GM04503 (cell line): ENCODE measurements around the gene LRIG1.

Experiments used
- DNase-seq: peaks from one replicate; pipeline ENCODE4 v3.0.0-alpha.2; 2012; ENCODE audit warnings: low read depth

LRIG1 gene

DNA sequence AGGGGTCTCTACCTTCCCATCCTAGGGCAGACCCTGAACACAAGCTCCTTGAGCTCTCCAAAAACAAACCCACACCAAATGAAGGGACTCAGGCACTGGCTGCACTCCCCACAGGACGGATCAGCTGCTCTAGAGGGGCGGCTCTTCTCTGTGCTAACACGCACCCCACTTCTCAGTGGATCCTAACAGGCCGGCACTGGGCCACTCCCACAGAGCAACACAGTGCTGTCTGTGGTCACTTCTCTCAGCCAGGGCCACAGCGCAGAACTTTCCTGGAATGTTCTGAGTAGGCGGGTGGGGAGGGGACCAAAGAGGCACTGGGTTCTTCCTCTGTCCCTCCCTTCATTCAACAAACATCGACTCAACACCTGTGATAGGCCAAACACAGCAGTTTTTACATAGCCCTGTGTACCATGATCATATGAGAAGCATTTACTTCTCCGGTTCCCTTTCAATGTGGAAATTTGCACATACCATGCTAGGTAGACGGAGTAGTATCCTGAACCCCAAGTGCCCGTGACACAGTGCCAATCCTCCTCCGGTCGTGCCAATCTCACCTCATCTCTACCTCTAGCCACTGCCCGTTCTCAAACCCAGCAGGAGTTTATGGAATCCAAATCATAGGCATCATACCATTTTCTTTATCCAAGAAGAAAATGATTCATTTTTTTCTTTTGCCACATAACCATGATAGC lies 98.1 kb downstream of the LRIG1 start:
- no peak for DNase-seq

DNA sequence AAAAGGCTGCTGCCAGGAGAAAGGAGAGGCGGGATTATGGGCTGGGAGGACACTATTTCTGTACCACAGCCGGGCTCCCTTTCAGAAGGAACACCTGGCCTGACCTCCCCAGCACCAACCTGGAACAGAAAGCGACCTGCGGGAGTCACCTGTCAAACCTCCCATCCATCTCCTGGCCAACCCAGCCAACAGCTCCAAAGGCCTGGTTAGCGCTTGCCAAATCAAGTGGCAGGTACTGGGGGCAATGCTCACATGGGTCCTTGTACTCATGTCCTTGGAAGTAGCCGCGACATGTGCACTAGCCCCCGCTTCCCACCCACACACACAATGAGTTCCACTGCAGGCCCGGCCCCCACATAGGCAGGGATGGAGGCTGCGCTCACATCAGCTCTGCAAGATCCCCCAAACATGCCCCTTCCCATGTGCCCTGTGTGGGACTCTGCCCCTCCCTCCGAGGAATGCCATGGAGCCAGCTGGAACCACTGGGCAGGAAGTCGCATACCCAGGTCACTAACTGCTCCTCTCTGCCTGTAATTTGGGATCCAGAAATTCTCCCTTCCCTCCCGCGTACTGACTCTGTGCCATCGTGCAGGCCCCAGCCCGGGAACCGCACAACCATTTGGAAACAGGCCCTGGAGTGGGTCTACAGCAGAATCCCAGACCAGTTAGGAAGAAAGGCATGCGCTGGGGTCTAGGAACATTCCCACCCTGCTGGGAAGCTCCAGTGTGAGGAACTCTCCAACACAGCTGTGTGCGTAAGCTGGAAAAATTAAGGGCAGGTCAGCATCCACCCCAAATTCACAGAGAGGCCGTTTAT lies 98.9 kb downstream of the LRIG1 start:
- DNase-seq: no peak

DNA sequence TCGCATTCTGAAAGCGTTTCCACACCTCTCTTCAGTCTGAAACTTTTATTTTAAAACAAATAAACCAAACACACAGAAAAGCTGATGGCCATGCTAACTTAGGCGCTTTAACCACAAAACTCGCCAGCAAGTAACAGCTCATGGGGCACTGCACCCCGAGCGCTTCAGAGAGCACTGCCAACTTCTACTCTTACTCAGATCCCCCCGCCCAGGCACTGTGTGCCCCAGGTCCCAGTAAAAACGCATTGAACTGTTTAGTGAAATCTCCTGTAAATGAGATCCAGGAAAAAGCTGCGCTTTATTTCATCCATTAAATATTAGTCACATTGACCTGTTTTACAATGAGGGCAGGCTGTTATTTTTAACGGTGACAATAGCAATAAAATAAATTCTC lies 99.7 kb downstream of the LRIG1 start:
- no peak for DNase-seq

DNA sequence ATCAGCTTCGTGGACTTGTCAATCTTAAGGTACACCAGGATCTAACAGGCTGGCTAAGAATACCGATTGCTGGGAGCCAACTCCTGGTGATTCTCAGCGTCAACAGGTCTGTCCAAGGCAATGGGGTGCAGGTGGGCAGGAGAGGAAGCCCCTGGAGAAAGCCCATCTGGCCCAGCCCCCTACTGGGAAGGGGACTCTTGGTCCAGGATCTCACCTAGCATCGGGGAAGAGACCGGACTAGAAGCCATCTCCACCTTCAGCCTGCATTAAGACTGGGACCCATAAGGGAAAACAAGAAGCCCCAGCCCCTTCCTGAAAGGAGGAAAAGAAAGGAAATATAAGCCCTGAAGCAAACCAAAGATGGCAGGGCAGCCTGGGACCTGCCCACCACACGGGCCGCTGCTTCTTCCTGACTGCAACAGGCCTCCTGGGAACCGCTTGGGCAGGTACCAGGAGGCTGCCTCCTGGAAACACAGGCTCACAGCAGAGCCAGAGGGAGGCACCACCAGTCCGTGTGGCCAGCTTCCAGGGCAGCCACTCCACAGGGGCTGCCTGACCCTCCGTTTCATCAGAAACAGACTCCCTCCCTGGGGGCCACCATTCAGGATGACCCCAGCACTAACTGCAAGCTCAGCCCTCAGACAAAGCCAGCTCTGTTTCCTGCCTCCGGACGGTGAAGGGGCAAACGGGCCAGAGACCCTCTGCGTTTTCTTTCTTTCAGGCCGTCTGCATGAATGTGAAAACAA lies 100.2 kb downstream of the LRIG1 start:
- DNase-seq: no peak

DNA sequence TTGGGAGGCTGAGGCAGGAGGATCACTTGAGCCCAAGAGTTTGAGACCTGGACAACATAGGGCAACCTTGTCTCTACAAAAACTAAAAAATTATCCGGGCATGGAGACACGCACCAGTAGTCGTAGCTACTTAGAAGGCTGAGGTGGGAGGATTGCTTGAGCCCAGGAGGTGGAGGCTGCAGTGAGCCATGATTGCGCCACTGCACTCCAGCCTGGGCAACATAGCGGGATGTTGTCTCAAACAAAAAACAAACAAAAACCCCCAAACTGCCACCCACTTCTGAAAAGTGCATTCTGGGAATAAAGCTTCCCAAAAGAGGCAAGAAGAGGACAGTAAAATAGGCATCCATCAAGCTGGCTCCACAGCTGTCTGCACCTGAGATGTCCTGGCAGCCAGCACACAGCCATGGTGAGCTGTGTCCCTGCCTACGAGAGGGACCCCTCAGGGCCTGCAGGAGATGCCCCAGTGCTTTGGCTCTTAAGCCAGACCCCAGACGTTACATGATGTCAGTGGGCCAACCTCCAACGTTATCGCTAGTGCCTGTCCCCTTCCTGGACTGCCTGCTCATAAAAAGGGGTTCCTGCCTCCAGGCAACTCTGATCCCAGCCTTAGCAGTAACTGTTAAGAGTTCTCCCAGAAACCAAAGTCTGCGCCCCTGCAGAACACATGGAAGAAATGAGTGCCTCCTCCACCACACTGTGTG lies 101.1 kb downstream of the LRIG1 start:
- DNase-seq: no peak

DNA sequence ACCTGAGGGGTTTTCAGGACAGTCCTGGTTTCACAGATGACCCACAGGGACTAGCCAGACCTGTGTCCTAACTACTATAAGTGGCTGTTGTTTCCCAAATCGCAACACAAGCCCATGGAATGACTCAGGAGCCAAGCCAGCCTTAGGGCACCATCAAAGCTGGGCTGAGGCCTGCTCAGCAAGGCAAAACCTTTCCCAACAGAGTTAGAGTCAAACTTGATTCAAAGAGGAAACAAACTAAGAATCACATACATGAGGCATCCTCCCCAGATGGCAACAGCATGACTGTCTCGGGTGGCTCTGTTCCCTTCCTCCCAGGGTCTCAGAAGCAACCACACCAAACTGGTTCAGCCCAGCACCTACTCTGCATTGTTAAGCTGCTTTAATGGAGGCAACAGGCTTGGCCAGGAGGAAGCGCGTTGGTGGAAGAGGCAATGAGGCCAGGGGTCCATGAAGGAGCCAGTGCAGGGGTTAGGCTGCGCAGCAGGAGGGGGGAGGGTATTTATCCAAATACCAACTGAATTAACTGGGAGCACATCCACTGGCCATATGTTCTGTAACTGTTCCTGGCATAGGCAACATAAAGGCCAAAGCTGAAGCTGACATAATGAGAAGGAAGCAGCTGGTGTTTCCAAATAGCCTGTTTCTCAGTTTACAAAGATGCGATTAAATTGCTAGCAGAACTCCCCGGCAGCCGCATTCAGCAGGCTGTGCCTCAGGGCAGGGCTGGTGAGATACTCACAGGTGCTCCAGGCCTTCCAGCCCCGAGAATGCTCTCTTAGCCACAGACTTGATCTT lies 102.4 kb downstream of the LRIG1 start:
- DNase-seq: no peak

DNA sequence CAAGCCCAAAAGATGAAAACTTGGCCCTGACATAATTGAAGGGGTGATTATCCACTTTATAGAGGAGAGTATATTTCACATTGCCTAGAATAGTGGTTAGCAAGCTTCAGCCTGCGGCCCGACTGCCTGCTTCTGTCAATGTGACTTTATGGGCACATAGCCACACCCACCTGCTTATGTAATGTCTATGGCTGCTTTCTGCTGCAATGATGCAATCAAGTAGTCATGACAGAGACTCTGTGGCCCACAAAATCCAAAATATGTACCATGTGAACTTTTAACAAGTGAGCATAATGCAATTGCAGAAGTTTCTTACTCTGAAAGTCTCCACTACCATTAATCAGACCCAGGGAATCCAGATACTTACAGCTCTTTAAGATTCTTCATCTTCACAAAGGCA lies 103.1 kb downstream of the LRIG1 start:
- DNase-seq: no peak

DNA sequence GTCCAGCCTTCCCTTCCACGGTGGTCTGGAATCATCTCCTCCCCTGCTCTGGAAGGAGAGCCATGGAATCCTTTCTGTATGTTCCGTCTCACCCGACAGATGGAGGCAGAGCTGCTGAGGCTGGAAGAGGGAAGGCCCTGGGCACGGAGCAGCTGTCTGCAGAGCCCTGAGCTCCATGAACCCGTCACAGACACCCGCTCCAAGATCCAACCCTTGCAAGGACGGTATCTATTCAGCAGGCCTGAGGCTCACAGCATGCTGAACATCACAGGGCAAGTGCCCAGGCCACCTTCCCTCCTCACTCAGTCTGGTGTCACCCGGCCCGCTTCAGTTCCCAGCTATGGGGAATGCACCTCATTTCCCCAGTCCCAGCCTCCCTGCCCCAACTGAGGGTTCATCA lies 103.9 kb downstream of the LRIG1 start:
- no peak for DNase-seq

DNA sequence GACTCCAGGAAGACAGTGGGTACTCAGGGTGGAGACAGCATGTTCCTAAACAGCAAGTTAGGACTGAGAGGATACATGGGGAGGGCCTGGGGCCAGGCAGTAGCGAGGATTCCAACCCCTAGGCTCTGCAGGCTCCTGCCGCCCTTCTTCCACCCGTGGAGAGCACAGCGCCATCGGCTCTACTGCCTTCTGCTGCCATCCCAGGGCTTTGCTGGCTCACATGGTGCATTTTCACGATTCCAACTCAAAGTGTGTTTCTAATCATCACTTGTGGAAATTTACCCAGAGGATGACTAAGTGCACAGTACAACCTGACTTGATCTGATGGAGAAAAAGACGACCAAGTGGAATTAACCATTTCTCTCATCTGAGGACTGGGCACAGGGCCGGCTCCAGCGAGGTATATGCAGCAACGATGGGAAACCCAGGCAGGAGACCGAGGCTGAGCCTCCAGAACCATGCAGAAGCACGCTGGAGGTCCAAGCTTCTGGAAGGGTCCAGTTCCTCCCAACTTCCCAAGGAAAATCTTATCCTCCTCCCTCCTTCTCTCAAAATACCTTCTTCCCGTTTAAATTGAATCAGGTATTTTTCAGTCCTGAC lies 104.6 kb downstream of the LRIG1 start:
- no peak for DNase-seq

DNA sequence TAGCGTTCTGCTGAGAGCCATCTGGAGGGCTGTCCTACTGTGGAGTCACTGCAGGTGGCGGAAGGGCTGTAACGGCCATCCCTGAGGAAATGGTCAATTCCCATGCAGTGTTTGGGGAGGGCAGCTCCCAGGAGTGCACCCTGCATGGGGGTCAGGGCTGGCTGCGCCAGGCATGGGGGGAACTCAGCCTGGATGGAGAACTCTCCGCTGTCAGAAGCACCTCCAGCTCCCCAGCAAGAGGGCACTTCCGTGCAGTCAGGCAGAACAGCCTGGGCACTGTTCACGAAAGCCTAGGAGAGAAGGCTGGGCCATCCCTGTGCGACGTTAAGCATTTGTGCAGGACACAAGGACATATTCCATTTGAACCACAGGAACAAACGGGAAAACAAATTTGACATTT lies 105.2 kb downstream of the LRIG1 start:
- no peak for DNase-seq

DNA sequence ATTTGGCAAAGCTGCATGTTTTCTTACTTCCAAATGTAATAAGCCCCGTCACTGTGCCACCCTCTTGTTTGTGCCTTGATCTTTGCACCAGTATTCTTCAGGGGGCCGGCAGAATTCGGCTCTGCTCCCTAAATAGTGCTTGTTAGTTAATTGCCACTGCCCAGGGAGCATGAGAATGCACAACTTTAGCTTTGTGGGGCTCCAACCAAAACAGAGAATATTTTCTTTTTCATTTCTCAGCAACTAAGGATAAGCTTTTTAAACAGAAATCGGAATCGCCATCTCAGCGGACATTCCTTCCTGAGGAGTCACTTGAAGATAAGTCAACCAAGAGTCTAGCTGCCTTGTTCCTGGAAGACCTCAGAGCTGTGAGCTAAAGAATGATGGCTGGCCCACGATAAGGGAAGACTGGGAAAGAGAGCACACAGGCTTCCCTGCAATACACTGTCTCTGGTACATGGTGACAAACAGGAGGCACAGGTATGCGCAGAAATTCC lies 106.0 kb downstream of the LRIG1 start:
- no peak for DNase-seq

DNA sequence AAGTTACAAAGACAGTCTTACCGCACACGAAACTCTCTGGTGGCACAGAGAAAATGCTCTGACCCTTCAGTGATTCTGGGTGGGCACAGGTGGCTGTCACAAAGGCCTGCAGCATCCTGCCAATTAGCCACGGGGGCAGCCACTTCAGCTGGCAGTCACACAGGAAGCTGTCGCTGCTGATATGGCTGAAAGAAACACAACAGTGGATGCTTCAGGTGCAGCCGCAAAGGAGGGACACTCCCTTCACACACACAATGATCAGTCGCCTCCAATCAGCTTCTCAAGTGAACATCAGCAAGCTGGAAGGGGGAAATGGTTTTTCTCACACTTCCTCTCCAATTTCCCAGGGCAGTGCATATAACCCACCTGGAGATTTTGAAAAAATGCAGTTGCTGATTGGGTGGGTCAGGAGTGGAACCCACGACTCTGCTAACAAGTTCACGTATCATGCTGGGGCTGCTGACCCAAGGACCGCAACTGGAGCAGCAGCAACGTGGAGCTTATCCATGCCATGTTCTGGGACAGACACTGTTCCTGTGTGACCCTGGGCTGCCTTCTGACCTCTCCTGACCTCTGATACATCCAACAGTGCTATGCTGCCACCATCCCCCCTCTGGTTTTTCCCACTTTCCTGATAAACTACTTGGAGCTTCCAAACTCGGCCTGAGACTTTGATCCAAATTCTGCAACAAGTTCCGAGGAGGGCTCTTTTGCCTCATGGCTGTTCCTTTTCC lies 106.6 kb downstream of the LRIG1 start:
- no peak for DNase-seq

DNA sequence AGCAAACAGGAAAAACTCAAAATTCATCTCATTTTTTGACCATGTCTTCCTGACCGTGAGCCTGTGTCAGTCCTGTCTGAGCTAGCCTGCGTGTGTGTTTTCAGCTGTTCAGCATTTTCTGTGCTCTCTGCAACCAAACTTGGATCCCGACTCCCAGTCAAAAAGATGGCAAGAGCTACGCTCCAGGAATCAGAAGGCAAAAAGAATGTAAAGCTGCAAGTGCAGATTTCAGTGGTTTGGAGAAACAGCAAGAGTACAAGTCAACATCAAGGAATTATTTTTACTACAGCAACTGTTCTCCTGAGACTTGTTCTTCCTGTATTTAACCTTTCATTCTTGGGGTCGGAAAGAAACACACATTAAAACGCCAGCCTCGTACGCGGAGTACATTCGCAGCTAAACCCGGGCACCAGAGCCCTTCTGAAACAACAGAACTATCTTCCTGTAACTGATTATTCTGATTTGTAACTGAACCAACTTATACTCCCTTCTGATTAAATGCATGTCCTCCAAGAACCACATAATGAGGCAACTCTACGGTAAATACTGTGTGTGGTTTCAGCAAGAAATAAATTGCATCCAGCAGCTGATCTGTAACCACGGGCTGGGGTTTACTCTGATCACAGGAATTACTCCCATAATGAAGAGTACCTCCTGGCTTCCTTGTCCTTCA lies 107.4 kb downstream of the LRIG1 start:
- DNase-seq: no peak

DNA sequence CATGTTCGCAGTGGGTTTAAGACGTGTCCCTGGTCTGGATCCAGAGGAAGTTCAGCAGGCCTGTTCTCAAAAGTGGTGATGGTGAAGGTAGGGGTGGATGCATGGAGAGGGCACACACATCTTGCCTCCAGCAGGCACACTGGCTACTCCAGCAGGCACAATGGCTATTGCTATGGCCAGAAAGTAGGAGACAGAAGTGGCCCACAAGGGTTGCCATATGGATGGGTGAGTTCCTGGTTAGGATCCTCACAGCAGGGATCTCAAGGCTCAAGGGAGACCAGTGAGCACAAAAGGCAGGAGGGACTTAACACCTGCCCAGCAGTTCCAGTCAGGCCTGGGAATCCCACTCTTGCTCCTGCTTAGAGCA lies 107.9 kb downstream of the LRIG1 start:
- DNase-seq: no peak

DNA sequence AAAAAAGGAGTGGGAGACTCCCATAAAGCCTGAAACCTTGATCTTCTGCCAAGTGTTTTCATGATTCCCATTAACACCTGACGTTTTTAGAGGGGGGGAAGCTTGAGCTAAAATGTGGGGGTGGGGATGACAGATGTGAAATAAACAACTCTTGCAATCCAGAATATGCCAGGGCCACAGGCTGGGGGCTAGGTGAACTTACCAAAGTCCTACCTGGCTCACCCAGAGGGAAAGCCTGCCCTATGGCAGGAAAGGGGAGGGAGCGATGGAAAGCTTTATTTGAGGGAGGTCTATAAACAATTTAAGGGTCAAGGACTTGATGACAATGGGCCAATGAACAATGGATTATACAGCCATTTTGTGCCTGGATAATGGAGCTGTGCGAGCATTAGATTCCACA lies 108.3 kb downstream of the LRIG1 start:
- no peak for DNase-seq

DNA sequence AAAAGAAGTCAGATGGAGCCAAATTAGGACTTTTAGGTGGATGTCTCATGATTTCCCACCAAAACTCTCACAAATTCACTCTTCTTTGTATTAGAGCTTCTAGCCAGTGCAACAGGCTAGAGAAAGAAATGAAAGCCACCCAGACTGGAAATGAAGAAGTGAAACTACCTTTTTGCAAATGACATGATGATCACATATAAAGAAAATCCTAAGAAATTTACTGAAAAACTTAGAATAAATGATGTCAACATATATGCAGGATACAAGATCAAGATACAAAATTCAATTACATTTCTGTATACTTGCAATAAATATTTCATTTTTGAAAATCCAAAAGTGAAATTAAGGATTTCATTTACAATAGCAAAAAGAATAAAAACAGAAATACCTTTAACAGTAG lies 110.8 kb downstream of the LRIG1 start:
- no peak for DNase-seq

DNA sequence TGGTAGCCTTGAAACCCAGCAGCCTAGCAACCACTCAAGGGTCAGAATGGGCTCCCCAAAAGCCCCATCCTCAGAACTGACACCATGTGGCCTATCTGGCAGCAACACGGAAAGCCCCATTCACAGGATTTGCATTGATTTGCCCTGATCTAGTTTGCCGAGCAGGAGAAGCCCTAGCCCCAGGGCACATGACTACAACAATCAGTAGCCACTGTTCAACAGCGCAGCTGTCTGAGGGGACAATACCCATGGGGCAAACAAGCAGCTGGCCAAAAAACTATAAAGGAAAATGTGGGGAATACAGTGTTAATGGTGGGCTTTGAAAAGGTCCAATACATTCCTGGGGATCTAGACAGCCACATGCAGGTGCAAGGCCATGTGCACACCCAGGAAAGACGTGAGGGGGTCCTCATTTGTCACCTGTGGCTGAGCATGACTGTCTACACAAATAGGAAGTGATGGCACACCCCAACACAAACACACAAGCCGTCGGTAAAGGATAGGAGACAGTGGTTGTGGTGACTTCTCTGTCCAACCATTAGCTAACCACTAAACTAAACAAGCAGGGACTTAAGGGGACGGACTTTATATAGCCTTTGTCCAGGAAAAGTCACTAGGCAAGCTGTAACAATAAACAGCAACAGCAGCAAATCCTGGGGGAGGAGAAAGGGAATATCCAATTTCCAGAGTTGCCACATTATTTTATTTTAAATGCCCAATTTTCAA lies 113.7 kb downstream of the LRIG1 start:
- no peak for DNase-seq

DNA sequence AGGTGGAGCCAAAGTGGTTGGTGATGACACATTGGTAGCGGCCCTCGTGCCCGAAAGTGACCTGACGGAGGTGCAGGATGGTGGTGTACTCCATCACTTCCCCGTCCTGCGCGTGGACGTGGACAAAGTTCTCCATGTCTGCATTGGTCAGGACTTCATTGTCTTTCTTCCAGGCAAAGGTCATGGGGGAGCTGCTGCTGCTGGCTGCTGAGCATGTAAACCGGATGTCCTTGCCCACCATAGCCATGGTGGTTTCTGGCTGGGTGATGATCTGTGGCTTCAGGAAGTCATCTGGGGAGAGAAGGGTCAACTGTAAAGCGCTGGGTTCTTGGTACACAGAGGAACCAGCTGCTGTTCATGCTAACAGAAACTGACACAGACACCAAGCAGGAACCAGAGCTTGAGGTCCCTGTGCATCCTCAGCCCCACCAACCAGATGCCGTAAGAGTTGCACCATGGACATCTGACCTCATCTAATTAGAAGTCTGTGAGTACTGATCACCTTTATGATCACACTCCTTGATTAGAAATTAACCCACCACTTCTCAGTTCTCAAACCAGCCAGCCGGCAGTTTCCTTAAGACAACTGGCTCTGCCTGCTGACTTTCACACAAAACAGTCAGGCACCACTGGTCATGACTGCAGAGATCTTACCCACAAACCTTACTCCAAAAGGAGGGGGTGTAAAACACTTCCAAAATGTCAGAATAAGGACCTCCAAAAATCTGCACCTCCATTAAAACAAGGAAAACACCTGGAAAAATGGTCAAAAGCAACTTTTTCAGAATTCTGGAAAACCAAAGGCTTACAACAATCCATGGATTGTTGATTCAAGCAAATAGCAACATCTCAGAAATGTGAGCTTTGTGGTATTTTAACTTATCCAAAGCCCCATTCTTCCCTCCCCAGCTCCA lies 114.6 kb downstream of the LRIG1 start:
- DNase-seq: no peak
